Suprapubic skin (tissue), 4 donors: ENCODE data around the gene PLD3.

ENCODE experiments used
- EP300 ChIP-seq: sonication (generic); formaldehyde crosslinking; IDR thresholded peaks from one replicate; pipeline ENCODE4 v1.6.1; 2017; ENCODE audit warnings: antibody characterized with exemption
- POLR2A ChIP-seq, 2 donors: fragments of 450-650 bp; IDR thresholded peaks; one replicate each; pipeline ENCODE4 v1.6.1; 2017; ENCODE audit warnings: antibody characterized with exemption in 2 of 2, mild to moderate bottlenecking in 2 of 2, moderate library complexity in 2 of 2
- POLR2AphosphoS5 ChIP-seq, 3 donors: sonication (generic); formaldehyde crosslinking; IDR thresholded peaks; one replicate each; pipeline ENCODE4 v1.6.1; 2017; ENCODE audit warnings: antibody characterized with exemption in 3 of 3
- TF ChIP-seq, protein P1 (sequence below), 2 donors: fragments of 200-600 bp in 1 of 2; fragments of 450-650 bp in 1 of 2; sonication (generic) in 1 of 2; IDR thresholded peaks; one replicate each; pipeline ENCODE4 v1.5.1; 2016 to 2019; ENCODE audit warnings: antibody characterized with exemption in 2 of 2, mild to moderate bottlenecking in 1 of 2, moderate library complexity in 1 of 2

DNA sequence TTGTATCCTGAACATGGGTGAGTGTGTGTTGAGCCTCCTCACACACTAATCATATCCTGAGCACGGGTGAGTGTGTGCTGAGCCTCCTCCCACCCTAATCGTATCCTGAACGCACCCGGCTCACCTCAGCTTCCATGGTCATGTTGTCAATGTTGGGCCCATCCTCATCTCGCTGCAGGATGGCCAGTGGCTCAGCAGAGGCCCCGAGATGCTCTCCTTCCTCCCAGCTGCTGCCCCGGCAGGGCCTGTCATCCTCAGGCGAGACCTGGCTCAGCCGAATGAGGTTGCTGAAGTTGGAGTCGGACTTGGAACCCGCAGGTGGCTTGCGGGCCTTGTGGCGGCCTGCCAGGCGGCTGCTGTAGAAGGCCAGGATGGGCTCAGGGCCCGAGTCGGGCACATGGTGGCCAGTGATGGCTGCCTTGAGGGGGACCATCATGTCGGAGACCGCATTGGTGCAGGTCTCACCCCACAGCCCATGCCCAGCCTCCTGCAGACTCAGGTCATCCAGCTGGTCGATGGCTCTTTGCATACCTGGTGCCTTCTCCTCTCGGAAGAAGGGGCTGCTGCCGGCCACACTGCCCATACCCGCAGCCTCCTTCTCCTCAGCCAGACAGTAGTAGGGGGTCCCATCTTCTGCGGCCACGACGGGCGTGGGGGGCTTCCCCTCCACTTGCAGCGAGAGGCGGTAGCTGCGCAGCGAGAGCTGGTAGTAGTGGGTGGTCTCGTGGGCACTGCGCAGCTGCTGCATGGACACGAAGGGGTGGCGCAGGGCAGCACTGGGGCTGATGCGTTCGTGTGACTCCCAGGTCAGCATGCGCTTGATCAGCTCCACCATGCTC lies 31.9 kb downstream of the PLD3 start:
- TF ChIP-seq, protein P1, sequence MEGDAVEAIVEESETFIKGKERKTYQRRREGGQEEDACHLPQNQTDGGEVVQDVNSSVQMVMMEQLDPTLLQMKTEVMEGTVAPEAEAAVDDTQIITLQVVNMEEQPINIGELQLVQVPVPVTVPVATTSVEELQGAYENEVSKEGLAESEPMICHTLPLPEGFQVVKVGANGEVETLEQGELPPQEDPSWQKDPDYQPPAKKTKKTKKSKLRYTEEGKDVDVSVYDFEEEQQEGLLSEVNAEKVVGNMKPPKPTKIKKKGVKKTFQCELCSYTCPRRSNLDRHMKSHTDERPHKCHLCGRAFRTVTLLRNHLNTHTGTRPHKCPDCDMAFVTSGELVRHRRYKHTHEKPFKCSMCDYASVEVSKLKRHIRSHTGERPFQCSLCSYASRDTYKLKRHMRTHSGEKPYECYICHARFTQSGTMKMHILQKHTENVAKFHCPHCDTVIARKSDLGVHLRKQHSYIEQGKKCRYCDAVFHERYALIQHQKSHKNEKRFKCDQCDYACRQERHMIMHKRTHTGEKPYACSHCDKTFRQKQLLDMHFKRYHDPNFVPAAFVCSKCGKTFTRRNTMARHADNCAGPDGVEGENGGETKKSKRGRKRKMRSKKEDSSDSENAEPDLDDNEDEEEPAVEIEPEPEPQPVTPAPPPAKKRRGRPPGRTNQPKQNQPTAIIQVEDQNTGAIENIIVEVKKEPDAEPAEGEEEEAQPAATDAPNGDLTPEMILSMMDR (IDR thresholded peaks at IDR 0.05) = no peak
- TF ChIP-seq POLR2AphosphoS5 (IDR thresholded peaks at IDR 0.05) = no peak
- TF ChIP-seq EP300 = no peak
- no peak for TF ChIP-seq POLR2A (IDR thresholded peaks at IDR 0.05)
